DOHH2 (cell line): ENCODE results near the gene LARGE1.

Source experiments
- CTCF ChIP-seq: fragments of 200-600 bp; sonication (generic); IDR thresholded peaks from one replicate; pipeline ENCODE4 v1.5.1; 2014; ENCODE audit warnings: antibody characterized with exemption, mild to moderate bottlenecking, low read depth, low read length; ENCODE audit not compliant: poor library complexity, severe bottlenecking
- EZH2phosphoT487 ChIP-seq: fragments of 200-600 bp; sonication (generic); IDR thresholded peaks from 2 replicates; pipeline ENCODE4 v1.6.1; 2017; ENCODE audit warnings: borderline replicate concordance, mild to moderate bottlenecking, antibody characterized with exemption, low read length, moderate library complexity, mixed read lengths

DNA sequence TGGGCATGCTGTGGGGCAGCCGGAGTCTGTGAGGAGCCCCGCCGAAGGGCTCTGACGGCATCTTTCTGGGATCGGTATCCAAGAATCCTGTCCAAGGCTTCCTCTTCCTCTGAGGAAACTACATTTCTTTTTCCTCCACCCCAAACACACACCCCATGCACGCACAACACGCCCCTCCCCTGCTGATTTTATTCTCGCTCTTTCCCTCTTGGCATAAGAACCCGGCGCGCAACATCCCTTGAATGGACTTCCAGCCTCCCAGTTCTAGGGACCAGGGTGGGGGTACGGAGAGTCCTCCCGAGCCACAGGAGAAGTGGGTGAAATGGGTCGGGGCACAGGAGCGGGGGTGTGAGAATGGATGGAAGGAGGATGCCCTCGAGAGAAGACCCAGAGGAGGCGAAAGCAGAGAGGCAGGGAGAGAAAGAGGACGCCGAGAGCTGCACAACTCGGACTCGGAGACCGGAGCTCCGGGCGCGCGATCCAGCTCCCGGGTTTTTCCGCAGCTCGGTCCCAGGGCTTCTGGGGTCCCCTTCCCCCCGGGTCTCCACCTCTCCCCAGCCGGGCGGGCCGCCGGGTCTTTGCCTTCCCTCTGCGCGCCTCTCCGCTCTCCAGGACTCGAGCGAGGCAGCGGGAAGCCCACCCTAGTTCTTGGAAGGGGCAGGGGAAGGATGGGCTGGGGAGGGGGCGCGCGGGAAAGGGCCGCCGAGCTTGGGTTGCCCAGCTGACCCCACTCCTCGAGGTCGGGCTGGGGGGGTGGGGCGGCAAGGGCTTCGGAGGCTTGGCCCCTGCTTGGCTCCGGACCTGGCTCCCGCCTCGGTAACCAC lies 1.5 kb upstream of the LARGE1 start:
- TF ChIP-seq CTCF (no peak), EZH2phosphoT487 (no peak)
